ENCODE results near the gene SLC37A1. TPM values are rescaled to one million over a fixed set of nuclear protein-coding genes. Genes with fewer than 3 reads are reported as not detected.

SLC37A1 gene
- total RNA-seq, 1 experiment from 2014 or later = 15.0 TPM

- TF ChIP-seq, protein P1, sequence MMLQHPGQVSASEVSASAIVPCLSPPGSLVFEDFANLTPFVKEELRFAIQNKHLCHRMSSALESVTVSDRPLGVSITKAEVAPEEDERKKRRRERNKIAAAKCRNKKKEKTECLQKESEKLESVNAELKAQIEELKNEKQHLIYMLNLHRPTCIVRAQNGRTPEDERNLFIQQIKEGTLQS (IDR thresholded peaks at IDR 0.05) = no peak
- TF ChIP-seq, protein P2, sequence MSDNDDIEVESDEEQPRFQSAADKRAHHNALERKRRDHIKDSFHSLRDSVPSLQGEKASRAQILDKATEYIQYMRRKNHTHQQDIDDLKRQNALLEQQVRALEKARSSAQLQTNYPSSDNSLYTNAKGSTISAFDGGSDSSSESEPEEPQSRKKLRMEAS (IDR thresholded peaks at IDR 0.05) = no peak
- TF ChIP-seq CBX3 (IDR thresholded peaks at IDR 0.05; ENCODE audit: low read depth) (no peak), TCF7L2 (IDR thresholded peaks at IDR 0.05; ENCODE audit: borderline replicate concordance, extremely low read depth, insufficient read depth, insufficient read length) (no peak), YY1 (IDR thresholded peaks at IDR 0.05; ENCODE audit: extremely low read depth, insufficient replicate concordance, low read depth, low read length) (no peak), EGR1 (IDR thresholded peaks at IDR 0.05; ENCODE audit: low read depth) (no peak), ELF1 (IDR thresholded peaks at IDR 0.05; ENCODE audit: borderline replicate concordance, low read depth) (no peak), RAD21 (IDR thresholded peaks at IDR 0.05; ENCODE audit: low read depth) (no peak), JUND (IDR thresholded peaks at IDR 0.05) (no peak), CEBPB (IDR thresholded peaks at IDR 0.05; ENCODE audit: low read depth) (no peak), CTCF (IDR thresholded peaks at IDR 0.05 in 2 of 3, conservative IDR thresholded peaks at IDR 0.05 in 1 of 3; ENCODE audit: borderline replicate concordance in 1 of 3, insufficient read depth in 1 of 3, low read depth in 2 of 3, low read length in 2 of 3) (no peak), EZH2phosphoT487 (IDR thresholded peaks at IDR 0.05; ENCODE audit: borderline replicate concordance) (no peak), ZNF274 (IDR thresholded peaks at IDR 0.05; ENCODE audit: low read depth, low read length) (no peak), SP1 (IDR thresholded peaks at IDR 0.05; ENCODE audit: low read depth) (no peak), ZFX (IDR thresholded peaks at IDR 0.05) (no peak), ZBTB33 (IDR thresholded peaks at IDR 0.05; ENCODE audit: extremely low read depth, insufficient replicate concordance, low read length) (no peak), REST (IDR thresholded peaks at IDR 0.05; ENCODE audit: low read depth) (no peak)
- intact Hi-C loops (cut with micrococcal nuclease) = no loop called here
- no TSS peak for BruUV-seq (replicated peaks)
- Histone ChIP-seq H2AFZ (ENCODE audit: low read depth, low read length, poor library complexity, severe bottlenecking) (no peak overlapping the region), H3K9me2 (ENCODE audit: insufficient read depth) (no peaks in the 10 kb centered on the region), H4K20me1 (ENCODE audit: insufficient read depth) (no peaks in the 10 kb centered on the region), H3K4me1 (ENCODE audit: control insufficient read depth in 1 of 2, insufficient read depth in 2 of 2, low read length in 2 of 2) (no peaks in the 10 kb centered on the region), H3K27me3 (ENCODE audit: insufficient read depth, low read length) (no peaks in the 10 kb centered on the region), H3K4me3 (replicated peaks in 1 of 2; ENCODE audit: low read depth in 1 of 2, low read length in 2 of 2) (no peak overlapping the region), H3K4me2 (ENCODE audit: low read length) (no peak overlapping the region), H3K79me2 (ENCODE audit: insufficient read depth, low read length) (no peaks in the 10 kb centered on the region), H3K36me3 (ENCODE audit: control insufficient read depth in 1 of 2, insufficient read depth in 2 of 2, low read length in 2 of 2) (no peaks in the 10 kb centered on the region), H3K9me3 (ENCODE audit: control insufficient read depth in 1 of 2, insufficient read depth in 1 of 2, low read depth in 1 of 2, low read length in 2 of 2) (no peaks in the 10 kb centered on the region), H3K27ac (ENCODE audit: low read depth, low read length) (no peak overlapping the region), H3K9ac (ENCODE audit: low read length) (no peak overlapping the region)
- POLR2A ChIA-PET = no interaction called here
- RAD21 ChIA-PET (ENCODE audit: low non-redundant PET in 1 of 2, low total read pairs in 2 of 2, uncharacterized antibody in 2 of 2, unreplicated experiment in 2 of 2) = no interaction called here
- no peak for DNase-seq (ENCODE audit: low read depth, low spot score)
- ATAC-seq = no peak
- CTCF ChIA-PET = no interaction called here
Observed at GRCh38 chr21:42555756-42556438, 42.2 kb downstream of the SLC37A1 start.

Data from HCT116 (cell line).